GM12878 (cell line): ENCODE measurements around the gene ABHD6. TPM values are rescaled to one million over a fixed set of nuclear protein-coding genes. Genes with fewer than 3 reads are reported as not detected.
"Not testable (repeated sequence)": the region's sequence is repeated elsewhere in the genome, so short reads cannot be mapped to it uniquely, and the experiment has no call there.

Experiments
- ATAC-seq: fragments of 200-7000 bp; cut with Tn5 transposase; 3 replicates; pipeline ENCODE4 v1.9.1; 2020; ENCODE audit warnings: mild to moderate bottlenecking, moderate library complexity
- BruUV-seq: library from RNA; stranded (reverse); fragments of 400-500 nt; replicated peaks from 2 replicates; lab custom pipeline; 2021; lab: Mats Ljungman, UMichigan
- CTCF ChIA-PET: fragments of 300-600 bp; sonication (Branson Sonifier 250); formaldehyde crosslinking; extraction: SDS; loops from one replicate; lab custom pipeline; 2021; ENCODE audit warnings: inconsistent platforms; lab: Yijun Ruan, JAX
- POLR2A ChIA-PET: fragments of 350-600 bp; formaldehyde crosslinking; extraction: SDS; loops from one replicate; lab custom pipeline; 2021; ENCODE audit warnings: inconsistent platforms; lab: Charles Lee
- RAD21 ChIA-PET: fragments of 300-600 bp; sonication (Branson Sonifier 250); formaldehyde crosslinking; loops from one replicate; lab custom pipeline; 2023; ENCODE audit warnings: antibody characterized with exemption; ENCODE audit not compliant: unreplicated experiment; lab: Charles Lee
- SMC1A ChIA-PET: fragments of 300-600 bp; sonication (Branson Sonifier 250); formaldehyde crosslinking; loops from one replicate; lab custom pipeline; 2023; ENCODE audit not compliant: unreplicated experiment, uncharacterized antibody; lab: Charles Lee
- DNase-seq: peaks from one replicate; pipeline ENCODE4 v3.0.0-alpha.2; 2011; ENCODE audit warnings: low read depth, low spot score
- FAIRE-seq: peaks from 3 replicates; lab custom pipeline; 2011; peaks lifted over from hg19 to GRCh38; lab: Jason Lieb, UNC
- H2AFZ ChIP-seq: 2 replicates; pipeline ENCODE4 v1.6.0; 2011; ENCODE audit warnings: low read depth, low read length, control low read depth; ENCODE audit not compliant: control insufficient read depth
- H3K27ac ChIP-seq: 2 replicates; pipeline ENCODE4 v1.5.1; 2011; ENCODE audit warnings: control low read depth; ENCODE audit not compliant: control insufficient read depth, insufficient read depth
- H3K27me3 ChIP-seq, 2 experiments: replicated peaks in 1 of 2; 2 replicates each; pipeline versions ENCODE4 v1.6.0 to v1.6.1; 2011; ENCODE audit warnings: low read length in 1 of 2; ENCODE audit not compliant: control insufficient read depth in 2 of 2, insufficient read depth in 2 of 2
- H3K36me3 ChIP-seq, 2 experiments: 2 replicates each; pipeline ENCODE4 v1.5.1; 2011; ENCODE audit warnings: low read length in 1 of 2; ENCODE audit not compliant: control insufficient read depth in 2 of 2, insufficient read depth in 2 of 2
- H3K4me1 ChIP-seq: 2 replicates; pipeline ENCODE4 v1.6.1; 2011; ENCODE audit warnings: mild to moderate bottlenecking, low read length, moderate library complexity, mixed read lengths; ENCODE audit not compliant: control insufficient read depth, insufficient read depth
- H3K4me2 ChIP-seq: 2 replicates; pipeline ENCODE4 v1.6.0; 2011; ENCODE audit warnings: control low read depth; ENCODE audit not compliant: control insufficient read depth, insufficient read depth
- H3K4me3 ChIP-seq: fragments of 200-600 bp; sonication (generic); 2 replicates; pipeline ENCODE4 v1.5.1; 2016
- H3K79me2 ChIP-seq: 2 replicates; pipeline ENCODE4 v1.6.0; 2011; ENCODE audit warnings: low read length; ENCODE audit not compliant: control insufficient read depth, insufficient read depth
- H3K9ac ChIP-seq: 2 replicates; pipeline ENCODE4 v1.8.0; 2011; ENCODE audit warnings: low read length, control low read depth, mixed read lengths; ENCODE audit not compliant: control insufficient read depth, insufficient read depth
- H3K9me3 ChIP-seq: replicated peaks from 3 replicates; pipeline ENCODE4 v1.5.1; 2011; ENCODE audit warnings: mild to moderate bottlenecking, low read length; ENCODE audit not compliant: control insufficient read depth, insufficient read depth
- H4K20me1 ChIP-seq: 2 replicates; pipeline ENCODE4 v1.6.0; 2011; ENCODE audit not compliant: control insufficient read depth, insufficient read depth
- BRCA1 ChIP-seq: IDR thresholded peaks from 2 replicates; pipeline ENCODE4 v1.6.1; 2011; ENCODE audit warnings: low read depth, low read length, improper control_type of control experiment
- HDGF ChIP-seq: fragments of 450-650 bp; IDR thresholded peaks from 2 replicates; pipeline ENCODE4 v1.6.1; 2016; ENCODE audit warnings: antibody characterized with exemption
- IRF4 ChIP-seq: IDR thresholded peaks from 2 replicates; pipeline ENCODE4 v1.6.1; 2011; ENCODE audit warnings: low read depth, low read length
- KAT2A ChIP-seq: conservative IDR thresholded peaks from 2 replicates; pipeline ENCODE4 v1.6.1; 2011; ENCODE audit warnings: low read depth, low read length; ENCODE audit not compliant: control insufficient read depth
- KDM1A ChIP-seq: fragments of 200-600 bp; sonication (generic); IDR thresholded peaks from 2 replicates; pipeline ENCODE4 v1.6.1; 2016; ENCODE audit warnings: borderline replicate concordance
- MXI1 ChIP-seq: fragments of 150-350 bp; IDR thresholded peaks from 2 replicates; pipeline ENCODE4 v1.6.1; 2011; ENCODE audit warnings: low read depth, mild to moderate bottlenecking, inconsistent platforms, low read length, improper control_type of control experiment
- RBBP5 ChIP-seq: fragments of 200-600 bp; sonication (generic); conservative IDR thresholded peaks from 2 replicates; pipeline ENCODE4 v1.6.1; 2016
- STAT1 ChIP-seq: fragments of 450-650 bp; conservative IDR thresholded peaks from 2 replicates; pipeline ENCODE4 v1.6.1; 2014; ENCODE audit warnings: antibody characterized with exemption, mild to moderate bottlenecking
- WGBS: methylation state at CpG from one replicate; pipeline ENCODE4 v1.1.6; 2016; ENCODE audit warnings: low lambda C conversion rate; ENCODE audit not compliant: insufficient replicate concordance, insufficient coverage; ENCODE audit errors: missing lambda C conversion rate; 5-methylcytosine and 5-hydroxymethylcytosine counted together
- in situ Hi-C: fragments of 300-500 bp; cut with MboI; formaldehyde crosslinking; loops from 9 replicates; pipeline ENCODE4 v1.14.3; 2018; ENCODE audit warnings: mixed read lengths
- intact Hi-C: fragments of 100-400 bp; cut with micrococcal nuclease; formaldehyde crosslinking; loops from one replicate; pipeline ENCODE4 v1.14.2; 2022; ENCODE audit not compliant: unreplicated experiment
- polyA plus RNA-seq, 11 experiments: library from polyadenylated mRNA; depleted of rRNA in 4 of 11; unstranded in 6 of 11; stranded (reverse) in 5 of 11; fragments of >200 nt; fragmentation: Nextera tagmentation in 4 of 11; fragmentation: Illumina TruSeq in 1 of 11; extraction: Ambion mirVana in 4 of 11; extraction: Trizol in 1 of 11; gene quantifications; 1 replicate in 1 of 11; 2 replicates in 10 of 11; pipeline versions ENCODE4 v1.2.1 to v1.2.3, GENCODE V29; 2011 to 2016; ENCODE audit warnings: inconsistent platforms in 2 of 11, missing spikeins in 2 of 11, low read depth in 1 of 11
- total RNA-seq, 4 experiments: library from RNA; depleted of rRNA in 3 of 4; stranded (reverse); fragments of >200 nt in 3 of 4; fragmentation: Illumina TruSeq in 1 of 4; extraction: Trizol in 1 of 4; gene quantifications; 2 replicates each; pipeline versions ENCODE4 v1.2.1 to v1.2.3, GENCODE V29; 2013 to 2021
- TF ChIP-seq, protein P1 (sequence below): fragments of 450-650 bp; IDR thresholded peaks from 2 replicates; pipeline ENCODE4 v1.6.1; 2018; ENCODE audit warnings: mild to moderate bottlenecking, low read depth, moderate library complexity; ENCODE audit not compliant: partially characterized antibody
- TF ChIP-seq, protein P2 (sequence below): fragments of 450-650 bp; IDR thresholded peaks from 2 replicates; pipeline ENCODE4 v1.6.1; 2017; ENCODE audit warnings: low read depth, mild to moderate bottlenecking, moderate library complexity

The ABHD6 gene
- total and polyA plus RNA-seq, 10 of the 15 experiments (the other 5 are each of a cell fraction or from before 2014, with no cell fraction given), result 1.4 to 33.2 (median 3.2) TPM

DNA sequence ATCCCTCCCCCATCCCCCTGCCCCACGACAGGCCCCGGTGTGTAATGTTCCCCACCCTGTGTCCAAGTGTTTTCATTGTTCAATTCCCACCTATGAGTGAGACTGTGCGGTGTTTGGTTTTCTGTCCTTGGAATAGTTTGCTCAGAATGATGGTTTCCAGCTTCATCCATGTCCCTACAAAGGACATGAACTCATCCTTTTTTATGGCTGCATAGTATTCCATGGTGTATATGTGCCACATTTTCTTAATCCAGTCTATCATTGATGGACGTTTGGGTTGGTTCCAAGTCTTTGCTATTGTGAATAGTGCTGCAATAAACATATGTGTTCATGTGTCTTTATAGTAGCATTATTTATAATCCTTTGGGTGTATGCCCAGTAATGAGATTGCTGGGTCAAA is 5.3 kb downstream of the ABHD6 start:
- intact Hi-C loops, H3K4me2 ChIP-seq, H3K4me3 ChIP-seq, H3K79me2 ChIP-seq, in situ Hi-C loops, DNase-seq, H3K9ac ChIP-seq, H3K27me3 ChIP-seq, H3K36me3 ChIP-seq, H4K20me1 ChIP-seq, FAIRE-seq, H2AFZ ChIP-seq, ATAC-seq, H3K9me3 ChIP-seq, BruUV-seq, H3K4me1 ChIP-seq, H3K27ac ChIP-seq: not testable (repeated sequence)
- RAD21 ChIA-PET, result interaction anchor here (1.3 to 6.6 kb wide), 4 partner anchors 25 to 64 kb away, joined by 3 to 41 read pairs (median 8); partner anchors contain the start of genes HTD2 and RPP14
- SMC1A ChIA-PET, result interaction anchor here (0.8 to 4.5 kb wide), 6 partner anchors 10 to 366 kb away, joined by 3 to 38 read pairs (median 4); no protein-coding TSS in a partner anchor
- 32% methylated on average over 3 of the region's 4 CpGs for WGBS
- POLR2A ChIA-PET, result interaction anchor here (1.0 to 1.2 kb wide), 2 partner anchors 10 to 41 kb away, joined by 3 to 4 read pairs; no protein-coding TSS in a partner anchor
- CTCF ChIA-PET, result interaction anchor here (0.6 to 2.5 kb wide), 7 partner anchors 12 to 181 kb away, joined by 3 to 14 read pairs (median 4); partner anchors contain the start of genes HTD2 and RPP14

- Histone ChIP-seq H3K4me1 (peaks cover 2% of the 10 kb centered on the region), H3K27ac (no peak overlapping the region), H3K79me2 (no peaks in the 10 kb centered on the region; the same call in 1 of the 2 replicates), H3K9me3 (no peaks in the 10 kb centered on the region), H2AFZ (no peak overlapping the region), H3K4me2 (no peak overlapping the region), H4K20me1 (no peaks in the 10 kb centered on the region), H3K4me3 (no peak overlapping the region), H3K27me3 (no peaks in the 10 kb centered on the region), H3K36me3 (no peaks in the 10 kb centered on the region), H3K9ac (no peak overlapping the region)
- FAIRE-seq (no peak), DNase-seq (no peak), ATAC-seq (no peak)
- ChIA-PET RAD21 (interaction anchor here (0.6 kb wide), 1 partner anchor 67 kb away, joined by 3 read pairs; no protein-coding TSS in a partner anchor), SMC1A (interaction anchor here (1.0 kb wide), 1 partner anchor 11 kb away, joined by 4 read pairs; no protein-coding TSS in a partner anchor), POLR2A (interaction anchor here (0.7 kb wide), 1 partner anchor 64 kb away, joined by 3 read pairs; no protein-coding TSS in a partner anchor), CTCF (interaction anchor here (2.1 kb wide), 1 partner anchor 56 kb away, joined by 7 read pairs; no protein-coding TSS in a partner anchor)
- TF ChIP-seq, protein P1, sequence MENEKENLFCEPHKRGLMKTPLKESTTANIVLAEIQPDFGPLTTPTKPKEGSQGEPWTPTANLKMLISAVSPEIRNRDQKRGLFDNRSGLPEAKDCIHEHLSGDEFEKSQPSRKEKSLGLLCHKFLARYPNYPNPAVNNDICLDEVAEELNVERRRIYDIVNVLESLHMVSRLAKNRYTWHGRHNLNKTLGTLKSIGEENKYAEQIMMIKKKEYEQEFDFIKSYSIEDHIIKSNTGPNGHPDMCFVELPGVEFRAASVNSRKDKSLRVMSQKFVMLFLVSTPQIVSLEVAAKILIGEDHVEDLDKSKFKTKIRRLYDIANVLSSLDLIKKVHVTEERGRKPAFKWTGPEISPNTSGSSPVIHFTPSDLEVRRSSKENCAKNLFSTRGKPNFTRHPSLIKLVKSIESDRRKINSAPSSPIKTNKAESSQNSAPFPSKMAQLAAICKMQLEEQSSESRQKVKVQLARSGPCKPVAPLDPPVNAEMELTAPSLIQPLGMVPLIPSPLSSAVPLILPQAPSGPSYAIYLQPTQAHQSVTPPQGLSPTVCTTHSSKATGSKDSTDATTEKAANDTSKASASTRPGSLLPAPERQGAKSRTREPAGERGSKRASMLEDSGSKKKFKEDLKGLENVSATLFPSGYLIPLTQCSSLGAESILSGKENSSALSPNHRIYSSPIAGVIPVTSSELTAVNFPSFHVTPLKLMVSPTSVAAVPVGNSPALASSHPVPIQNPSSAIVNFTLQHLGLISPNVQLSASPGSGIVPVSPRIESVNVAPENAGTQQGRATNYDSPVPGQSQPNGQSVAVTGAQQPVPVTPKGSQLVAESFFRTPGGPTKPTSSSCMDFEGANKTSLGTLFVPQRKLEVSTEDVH, result no peak
- TF ChIP-seq KAT2A (no peak), HDGF (no peak), IRF4 (no peak), RBBP5 (no peak), STAT1 (no peak), BRCA1 (no peak), MXI1 (no peak), KDM1A (no peak)
- TF ChIP-seq, protein P2, sequence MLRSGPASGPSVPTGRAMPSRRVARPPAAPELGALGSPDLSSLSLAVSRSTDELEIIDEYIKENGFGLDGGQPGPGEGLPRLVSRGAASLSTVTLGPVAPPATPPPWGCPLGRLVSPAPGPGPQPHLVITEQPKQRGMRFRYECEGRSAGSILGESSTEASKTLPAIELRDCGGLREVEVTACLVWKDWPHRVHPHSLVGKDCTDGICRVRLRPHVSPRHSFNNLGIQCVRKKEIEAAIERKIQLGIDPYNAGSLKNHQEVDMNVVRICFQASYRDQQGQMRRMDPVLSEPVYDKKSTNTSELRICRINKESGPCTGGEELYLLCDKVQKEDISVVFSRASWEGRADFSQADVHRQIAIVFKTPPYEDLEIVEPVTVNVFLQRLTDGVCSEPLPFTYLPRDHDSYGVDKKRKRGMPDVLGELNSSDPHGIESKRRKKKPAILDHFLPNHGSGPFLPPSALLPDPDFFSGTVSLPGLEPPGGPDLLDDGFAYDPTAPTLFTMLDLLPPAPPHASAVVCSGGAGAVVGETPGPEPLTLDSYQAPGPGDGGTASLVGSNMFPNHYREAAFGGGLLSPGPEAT, result no peak
- 59% methylated on average over 6 of the region's 6 CpGs for WGBS
- intact Hi-C loops (no loop called here), in situ Hi-C loops (no loop called here)
- no TSS peak for BruUV-seq
Measured at GRCh38 chr3:58243976-58244585, 6.5 kb downstream of the ABHD6 start.
